ENCODE results near the gene ARHGAP24. TPM values are rescaled to one million over a fixed set of nuclear protein-coding genes. Genes with fewer than 3 reads are reported as not detected.

ARHGAP24 gene
- polyA plus RNA-seq, 1 of the 3 experiments (the other 2 are of a cell fraction): 1.4 TPM

DNA sequence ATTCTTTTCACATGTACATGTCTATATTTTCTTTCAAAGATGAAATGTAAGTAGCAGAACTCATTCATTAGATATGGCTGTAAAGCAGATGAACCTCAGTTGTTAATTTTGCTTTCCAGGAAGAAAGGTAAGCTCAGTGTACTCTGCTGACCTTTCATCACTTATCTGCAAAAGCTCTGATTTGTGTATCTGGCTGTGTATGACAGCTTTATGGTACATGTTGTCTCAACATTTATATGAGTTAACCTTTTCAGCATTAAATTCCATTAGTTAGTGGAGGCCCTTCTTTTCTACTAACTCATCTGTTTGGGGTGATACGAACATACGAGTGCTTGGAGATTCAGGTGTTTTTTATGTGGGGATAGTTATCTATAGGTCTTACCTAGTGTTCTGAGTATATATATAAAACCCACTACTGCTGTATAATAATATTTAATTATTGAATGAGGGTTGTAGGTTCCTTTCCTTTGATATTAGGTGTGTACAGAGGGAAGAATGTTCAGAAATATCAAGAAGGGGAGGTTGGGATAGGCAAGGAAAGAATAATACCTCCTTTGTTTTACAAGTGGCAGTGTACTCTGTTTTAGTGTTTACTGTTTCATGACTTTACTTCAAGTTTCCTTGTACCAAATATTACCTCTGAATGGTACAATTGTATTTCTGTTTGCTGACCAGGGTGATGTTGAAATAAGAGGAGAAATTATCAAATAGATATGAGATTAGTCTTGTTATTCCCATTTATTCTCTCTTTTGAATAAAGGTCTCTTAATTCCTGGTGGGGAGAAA is 395.5 kb downstream of the ARHGAP24 start:
- no peaks in the 10 kb centered on the region for H3K27me3 ChIP-seq (ENCODE audit: insufficient read depth)
- H3K4me3 ChIP-seq (ENCODE audit: low read depth in 2 of 2, low read length in 1 of 2): no peak overlapping the region
- WGBS (ENCODE audit: low lambda C conversion rate): 92% methylated on average over 2 of the region's 2 CpGs
- no peaks in the 10 kb centered on the region for H3K79me2 ChIP-seq (ENCODE audit: insufficient read depth)
- no peak overlapping the region for H3K27ac ChIP-seq (ENCODE audit: low read depth in 2 of 2, low read length in 1 of 2)
- no peak overlapping the region for H3K9ac ChIP-seq
- no peak overlapping the region for H3K4me2 ChIP-seq
- no peaks in the 10 kb centered on the region for H3K9me3 ChIP-seq
- no peak overlapping the region for H2AFZ ChIP-seq (ENCODE audit: low read depth)
- no peaks in the 10 kb centered on the region for H3K9me2 ChIP-seq
- ChIA-PET CTCF (interaction anchor here (0.6 to 1.7 kb wide), 2 partner anchors 30 to 88 kb away, joined by 3 to 4 read pairs; no protein-coding TSS in a partner anchor), POLR2A (no interaction called here)
- no peaks in the 10 kb centered on the region for H4K20me1 ChIP-seq (ENCODE audit: insufficient read depth)
- H3F3A ChIP-seq (replicated peaks; ENCODE audit: insufficient read depth): no peaks in the 10 kb centered on the region
- no peaks in the 10 kb centered on the region for H3K36me3 ChIP-seq (replicated peaks in 1 of 2; ENCODE audit: control insufficient read depth in 1 of 2, insufficient read depth in 2 of 2, low read length in 1 of 2)
- TF ChIP-seq, protein P1, sequence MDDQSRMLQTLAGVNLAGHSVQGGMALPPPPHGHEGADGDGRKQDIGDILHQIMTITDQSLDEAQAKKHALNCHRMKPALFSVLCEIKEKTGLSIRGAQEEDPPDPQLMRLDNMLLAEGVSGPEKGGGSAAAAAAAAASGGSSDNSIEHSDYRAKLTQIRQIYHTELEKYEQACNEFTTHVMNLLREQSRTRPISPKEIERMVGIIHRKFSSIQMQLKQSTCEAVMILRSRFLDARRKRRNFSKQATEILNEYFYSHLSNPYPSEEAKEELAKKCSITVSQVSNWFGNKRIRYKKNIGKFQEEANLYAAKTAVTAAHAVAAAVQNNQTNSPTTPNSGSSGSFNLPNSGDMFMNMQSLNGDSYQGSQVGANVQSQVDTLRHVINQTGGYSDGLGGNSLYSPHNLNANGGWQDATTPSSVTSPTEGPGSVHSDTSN (IDR thresholded peaks at IDR 0.05): no peak
- TF ChIP-seq SMC3 (IDR thresholded peaks at IDR 0.05; ENCODE audit: low read depth, low read length): no peak
- no peak for TF ChIP-seq RFX5 (IDR thresholded peaks at IDR 0.05; ENCODE audit: low read length)
- no peak for TF ChIP-seq TCF12 (IDR thresholded peaks at IDR 0.05)
- no peak for TF ChIP-seq ELF1 (IDR thresholded peaks at IDR 0.05)
- TF ChIP-seq, protein P2, sequence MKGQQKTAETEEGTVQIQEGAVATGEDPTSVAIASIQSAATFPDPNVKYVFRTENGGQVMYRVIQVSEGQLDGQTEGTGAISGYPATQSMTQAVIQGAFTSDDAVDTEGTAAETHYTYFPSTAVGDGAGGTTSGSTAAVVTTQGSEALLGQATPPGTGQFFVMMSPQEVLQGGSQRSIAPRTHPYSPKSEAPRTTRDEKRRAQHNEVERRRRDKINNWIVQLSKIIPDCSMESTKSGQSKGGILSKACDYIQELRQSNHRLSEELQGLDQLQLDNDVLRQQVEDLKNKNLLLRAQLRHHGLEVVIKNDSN (IDR thresholded peaks at IDR 0.05; ENCODE audit: borderline replicate concordance, low read depth): no peak
- no peak for TF ChIP-seq NFIC (IDR thresholded peaks at IDR 0.05; ENCODE audit: borderline replicate concordance)
- no peak for DNase-seq
- 0 out of 4 replicates have a peak, but pooled peaks cover 0 to 4% of the 10 kb centered on the region in 2 experiments for H3K4me1 ChIP-seq (ENCODE audit: control insufficient read depth in 1 of 2, insufficient read depth in 2 of 2, low read depth in 1 of 2, low read length in 1 of 2)

DNA sequence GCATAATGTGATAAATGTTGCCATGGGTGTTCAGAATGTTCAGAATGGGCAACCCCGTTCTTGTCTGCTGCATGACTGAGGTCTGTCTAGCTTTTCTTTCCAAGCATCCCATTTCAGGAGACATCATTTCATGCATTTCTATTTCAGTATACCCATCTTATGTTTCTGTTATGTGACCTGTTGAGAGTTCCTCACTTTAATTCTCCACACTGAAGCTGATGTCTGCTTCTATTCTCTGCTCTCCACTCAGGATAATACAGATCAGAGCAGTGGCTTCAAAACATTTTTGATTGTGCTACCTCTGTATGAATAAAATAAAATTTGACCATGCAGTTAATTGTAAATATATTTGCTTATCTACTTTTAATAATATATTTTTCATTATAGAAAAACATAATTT is 398.6 kb downstream of the ARHGAP24 start:
- H3K79me2 ChIP-seq (ENCODE audit: insufficient read depth): no peaks in the 10 kb centered on the region
- no peak overlapping the region for H2AFZ ChIP-seq (ENCODE audit: low read depth)
- no peaks in the 10 kb centered on the region for H3K9me2 ChIP-seq
- no peak overlapping the region for H3K9ac ChIP-seq
- POLR2A ChIA-PET: no interaction called here
- no peaks in the 10 kb centered on the region for H4K20me1 ChIP-seq (ENCODE audit: insufficient read depth)
- 93% methylated on average over 1 of the region's 1 CpG for WGBS (ENCODE audit: low lambda C conversion rate)
- no peak overlapping the region for H3K4me2 ChIP-seq
- H3K36me3 ChIP-seq (replicated peaks in 1 of 2; ENCODE audit: control insufficient read depth in 1 of 2, insufficient read depth in 2 of 2, low read length in 1 of 2): no peaks in the 10 kb centered on the region
- CTCF ChIA-PET: interaction anchor here (1.9 kb wide), 1 partner anchor 77 kb away, joined by 9 read pairs; no protein-coding TSS in a partner anchor
- H3K4me1 ChIP-seq (ENCODE audit: control insufficient read depth in 1 of 2, insufficient read depth in 2 of 2, low read depth in 1 of 2, low read length in 1 of 2): no peaks in the 10 kb centered on the region
- no peak for DNase-seq
- no peaks in the 10 kb centered on the region for H3K27me3 ChIP-seq (ENCODE audit: insufficient read depth)
- H3K4me3 ChIP-seq (ENCODE audit: low read depth in 2 of 2, low read length in 1 of 2): no peak overlapping the region
- H3F3A ChIP-seq (replicated peaks; ENCODE audit: insufficient read depth): no peaks in the 10 kb centered on the region
- no peak overlapping the region for H3K27ac ChIP-seq (ENCODE audit: low read depth in 2 of 2, low read length in 1 of 2)
- no peaks in the 10 kb centered on the region for H3K9me3 ChIP-seq
- TF ChIP-seq RXRA (IDR thresholded peaks at IDR 0.05; ENCODE audit: borderline replicate concordance, low read depth) (no peak), FOXJ3 (CRISPR knock-in tag; IDR thresholded peaks at IDR 0.05) (no peak), GABPA (IDR thresholded peaks at IDR 0.05; ENCODE audit: low read depth) (no peak), FOXM1 (IDR thresholded peaks at IDR 0.05; ENCODE audit: low read depth) (no peak), REST (IDR thresholded peaks at IDR 0.05; ENCODE audit: low read depth, low read length) (no peak), TEAD4 (IDR thresholded peaks at IDR 0.05; ENCODE audit: borderline replicate concordance, insufficient read depth) (no peak), MEF2A (IDR thresholded peaks at IDR 0.05; ENCODE audit: borderline replicate concordance, low read depth) (no peak), EZH2phosphoT487 (IDR thresholded peaks at IDR 0.05; ENCODE audit: borderline replicate concordance, low read depth) (no peak), FOSL2 (IDR thresholded peaks at IDR 0.05; ENCODE audit: borderline replicate concordance, low read depth) (no peak), RAD21 (IDR thresholded peaks at IDR 0.05; ENCODE audit: low read length) (no peak)
- TF ChIP-seq, protein P3, sequence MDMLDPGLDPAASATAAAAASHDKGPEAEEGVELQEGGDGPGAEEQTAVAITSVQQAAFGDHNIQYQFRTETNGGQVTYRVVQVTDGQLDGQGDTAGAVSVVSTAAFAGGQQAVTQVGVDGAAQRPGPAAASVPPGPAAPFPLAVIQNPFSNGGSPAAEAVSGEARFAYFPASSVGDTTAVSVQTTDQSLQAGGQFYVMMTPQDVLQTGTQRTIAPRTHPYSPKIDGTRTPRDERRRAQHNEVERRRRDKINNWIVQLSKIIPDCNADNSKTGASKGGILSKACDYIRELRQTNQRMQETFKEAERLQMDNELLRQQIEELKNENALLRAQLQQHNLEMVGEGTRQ (IDR thresholded peaks at IDR 0.05; ENCODE audit: borderline replicate concordance, low read depth, low read length): no peak
- TF ChIP-seq, protein P1 (IDR thresholded peaks at IDR 0.05): no peak

All from SK-N-SH (cell line).